SK-N-SH treated with all-trans-retinoic acid at 6 μM for 48 hours (cell line): ENCODE measurements around the gene MLYCD.

Source experiments
- ARNTL ChIP-seq: fragments of 450-650 bp; formaldehyde crosslinking; IDR thresholded peaks from 2 replicates; pipeline ENCODE4 v1.5.0; 2020; ENCODE audit warnings: low read depth, mild to moderate bottlenecking, moderate library complexity, borderline replicate concordance
- PATZ1 ChIP-seq: fragments of 250-450 bp; sonication (Bioruptor Pico); IDR thresholded peaks from 2 replicates; pipeline ENCODE4 v1.8.0; 2020; ENCODE audit warnings: mild to moderate bottlenecking, moderate library complexity, borderline replicate concordance
- PPARA ChIP-seq: fragments of 250-450 bp; sonication (Bioruptor Pico); IDR thresholded peaks from 2 replicates; pipeline ENCODE4 v1.5.0; 2020; ENCODE audit warnings: mild to moderate bottlenecking, borderline replicate concordance
- RARB ChIP-seq: fragments of 250-450 bp; sonication (Bioruptor Pico); IDR thresholded peaks from 2 replicates; pipeline ENCODE4 v1.8.0; 2021; ENCODE audit warnings: mild to moderate bottlenecking, moderate library complexity
- ZFP3 ChIP-seq: fragments of 250-450 bp; sonication (Bioruptor Pico); IDR thresholded peaks from 2 replicates; pipeline ENCODE4 v1.5.0; 2020; ENCODE audit warnings: mild to moderate bottlenecking, moderate library complexity
- ZNF565 ChIP-seq: fragments of 450-650 bp; formaldehyde crosslinking; conservative IDR thresholded peaks from 2 replicates; pipeline ENCODE4 v1.5.0; 2020; ENCODE audit warnings: low read depth, mild to moderate bottlenecking, moderate library complexity

GRCh38 chr16:83929811-83930555, 31.1 kb downstream of the MLYCD start:
- no peak for TF ChIP-seq PATZ1 (CRISPR knock-in tag)
- TF ChIP-seq ARNTL (CRISPR knock-in tag): no peak
- no peak for TF ChIP-seq RARB
- TF ChIP-seq PPARA (CRISPR knock-in tag): no peak
- TF ChIP-seq ZFP3 (CRISPR knock-in tag): no peak
- TF ChIP-seq ZNF565 (CRISPR knock-in tag): no peak
